NCI-H128 (cell line): Measurements from ENCODE around the gene LYZL1.
"Not testable (repeated sequence)": the region's sequence is repeated elsewhere in the genome, so short reads cannot be mapped to it uniquely, and the experiment has no call there.

Source experiments
- DNase-seq: peaks from one replicate; lab custom pipeline; 2025; ENCODE audit not compliant: unreplicated experiment; lab: John Stamatoyannopoulos, UW

The LYZL1 gene

GRCh38 chr10:29327746-29328102, 38.9 kb downstream of the LYZL1 start:
- no peak for DNase-seq

- no peak for DNase-seq
Measured at GRCh38 chr10:29328983-29329382, 40.1 kb downstream of the LYZL1 start.

- DNase-seq = peak; percentile 3
Measured at GRCh38 chr10:29329420-29329819, 40.5 kb downstream of the LYZL1 start.

- no peak for DNase-seq
Measured at GRCh38 chr10:29332061-29332760, 43.3 kb downstream of the LYZL1 start.

GRCh38 chr10:29332761-29333148, 43.9 kb downstream of the LYZL1 start:
- DNase-seq = no peak

GRCh38 chr10:29337526-29337925, 48.7 kb downstream of the LYZL1 start:
- DNase-seq = not testable (repeated sequence)

- no peak for DNase-seq
Measured at GRCh38 chr10:29343607-29344038, 54.8 kb downstream of the LYZL1 start.

GRCh38 chr10:29344073-29344820, 55.4 kb downstream of the LYZL1 start:
- no peak for DNase-seq

GRCh38 chr10:29345144-29345909, 56.5 kb downstream of the LYZL1 start:
- DNase-seq = no peak

GRCh38 chr10:29345910-29346209, 57.0 kb downstream of the LYZL1 start:
- no peak for DNase-seq

GRCh38 chr10:29346296-29347001, 57.6 kb downstream of the LYZL1 start:
- no peak for DNase-seq

GRCh38 chr10:29348836-29349235, 60.0 kb downstream of the LYZL1 start:
- DNase-seq = no peak

GRCh38 chr10:29353305-29353704, 64.4 kb downstream of the LYZL1 start:
- DNase-seq = no peak

GRCh38 chr10:29353887-29354561, 65.2 kb downstream of the LYZL1 start:
- DNase-seq = no peak

- DNase-seq = no peak
Measured at GRCh38 chr10:29355411-29355991, 66.6 kb downstream of the LYZL1 start.

GRCh38 chr10:29356931-29357330, 68.1 kb downstream of the LYZL1 start:
- no peak for DNase-seq

GRCh38 chr10:29358010-29358616, 69.2 kb downstream of the LYZL1 start:
- no peak for DNase-seq

GRCh38 chr10:29360215-29360853, 71.5 kb downstream of the LYZL1 start:
- not testable (repeated sequence) for DNase-seq
